NCI-H226 (cell line): ENCODE data around the gene STRN3.
"Not testable (repeated sequence)": the region's sequence is repeated elsewhere in the genome, so short reads cannot be mapped to it uniquely, and the experiment has no call there.

ENCODE experiments used
- DNase-seq: peaks from one replicate; pipeline ENCODE4 v3.0.0-alpha.2; 2015

STRN3 gene, protein sequence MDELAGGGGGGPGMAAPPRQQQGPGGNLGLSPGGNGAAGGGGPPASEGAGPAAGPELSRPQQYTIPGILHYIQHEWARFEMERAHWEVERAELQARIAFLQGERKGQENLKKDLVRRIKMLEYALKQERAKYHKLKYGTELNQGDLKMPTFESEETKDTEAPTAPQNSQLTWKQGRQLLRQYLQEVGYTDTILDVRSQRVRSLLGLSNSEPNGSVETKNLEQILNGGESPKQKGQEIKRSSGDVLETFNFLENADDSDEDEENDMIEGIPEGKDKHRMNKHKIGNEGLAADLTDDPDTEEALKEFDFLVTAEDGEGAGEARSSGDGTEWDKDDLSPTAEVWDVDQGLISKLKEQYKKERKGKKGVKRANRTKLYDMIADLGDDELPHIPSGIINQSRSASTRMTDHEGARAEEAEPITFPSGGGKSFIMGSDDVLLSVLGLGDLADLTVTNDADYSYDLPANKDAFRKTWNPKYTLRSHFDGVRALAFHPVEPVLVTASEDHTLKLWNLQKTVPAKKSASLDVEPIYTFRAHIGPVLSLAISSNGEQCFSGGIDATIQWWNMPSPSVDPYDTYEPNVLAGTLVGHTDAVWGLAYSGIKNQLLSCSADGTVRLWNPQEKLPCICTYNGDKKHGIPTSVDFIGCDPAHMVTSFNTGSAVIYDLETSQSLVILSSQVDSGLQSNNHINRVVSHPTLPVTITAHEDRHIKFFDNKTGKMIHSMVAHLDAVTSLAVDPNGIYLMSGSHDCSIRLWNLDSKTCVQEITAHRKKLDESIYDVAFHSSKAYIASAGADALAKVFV

DNA sequence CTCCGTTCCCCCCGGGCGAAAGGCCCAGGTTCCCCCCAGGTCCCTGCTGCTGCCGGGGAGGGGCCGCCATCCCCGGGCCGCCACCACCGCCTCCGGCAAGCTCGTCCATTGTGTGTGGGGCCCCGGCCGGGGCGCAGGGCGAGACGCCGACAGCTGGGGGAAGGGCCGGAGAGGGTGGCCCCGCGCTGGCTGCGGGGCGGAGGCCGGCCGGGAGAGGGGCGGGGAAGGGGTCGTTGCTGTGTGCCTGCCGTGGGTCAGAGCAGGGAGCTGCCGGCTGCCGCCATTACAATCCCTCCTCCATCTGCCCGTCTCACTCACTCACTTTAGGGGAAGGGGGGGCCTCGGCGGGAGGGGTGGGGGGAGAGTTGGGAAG is at the start of gene STRN3:
STRN3 (minus strand) TSS at position 303 of the 373 bp plus-strand sequence; CDS start at position 109, 194 bp downstream.
- no peak for DNase-seq

DNA sequence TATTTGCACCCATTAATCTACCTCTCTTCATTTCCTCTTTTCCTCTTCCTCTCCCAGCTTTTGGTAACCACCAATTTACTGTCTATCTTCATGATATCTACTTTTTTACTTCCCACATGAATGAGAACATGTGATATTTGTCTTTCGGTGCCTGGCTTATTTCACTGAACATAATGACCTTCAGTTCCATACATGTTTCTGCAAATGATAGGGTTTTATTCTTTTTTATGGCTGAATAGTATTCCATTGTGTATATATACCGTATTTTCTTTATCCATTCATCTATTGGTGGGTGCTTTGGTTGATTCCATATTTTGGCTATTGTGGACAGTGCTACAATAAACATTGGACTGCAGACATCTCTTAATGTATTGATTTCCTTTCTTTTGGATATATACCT is 49.0 kb upstream of the STRN3 start:
- no peak for DNase-seq

DNA sequence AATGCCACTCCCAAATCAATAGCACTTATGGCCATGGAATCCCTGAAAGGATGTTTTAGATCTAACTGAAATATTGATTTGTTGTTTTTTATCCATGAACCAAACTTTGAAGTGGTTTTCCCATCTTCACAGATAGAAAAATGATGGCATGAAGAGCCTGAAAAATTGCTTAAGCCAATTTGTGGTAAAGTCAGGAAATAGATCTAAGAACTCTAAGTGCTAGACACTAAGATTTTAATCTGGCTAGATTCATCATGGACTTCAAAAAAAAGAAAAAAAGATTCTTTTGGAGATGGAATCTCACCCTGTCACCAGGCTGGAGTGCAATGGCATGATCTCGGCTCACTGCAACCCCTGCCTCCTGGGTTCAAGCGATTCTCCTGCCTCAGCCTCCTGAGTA is 45.0 kb upstream of the STRN3 start:
- no peak for DNase-seq

DNA sequence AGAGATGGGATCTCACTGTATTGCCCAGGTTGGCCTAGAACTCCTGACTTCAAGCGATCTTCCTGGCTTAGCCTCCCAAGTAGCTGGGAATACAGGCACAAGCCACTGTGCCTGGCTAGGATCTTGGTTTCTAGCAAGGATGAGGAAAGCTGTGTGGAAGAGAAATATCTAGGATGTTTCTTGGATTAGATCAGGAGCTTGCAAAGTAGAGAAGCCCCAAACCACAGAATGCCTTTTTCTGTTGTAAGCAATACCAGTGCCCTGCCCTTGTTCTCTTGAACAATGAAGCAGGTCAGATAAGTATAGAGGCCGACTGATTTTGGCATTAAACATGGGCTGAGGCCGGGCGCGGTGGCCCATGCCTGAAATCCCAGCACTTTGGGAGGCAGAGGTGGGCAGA is 44.3 kb upstream of the STRN3 start:
- peak; percentile 94 for DNase-seq

DNA sequence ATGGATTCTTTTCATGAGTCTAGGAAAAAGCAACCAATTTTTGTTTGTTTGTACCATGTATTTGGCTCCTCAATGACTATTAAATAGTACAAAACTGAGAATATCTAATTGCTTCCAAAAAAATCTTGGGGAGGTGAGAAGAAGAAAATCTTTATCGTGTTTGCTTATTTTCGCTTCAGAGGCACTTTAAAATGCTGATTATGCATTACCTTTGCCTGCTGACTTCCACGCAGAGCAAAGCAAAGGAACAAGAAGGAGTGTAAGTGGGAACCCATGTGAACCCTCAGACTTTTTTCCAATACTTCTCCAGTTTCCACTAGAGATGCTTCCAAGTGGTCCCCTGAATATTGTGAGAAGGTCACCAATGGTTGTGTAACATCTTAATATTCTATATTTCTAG is 43.2 kb upstream of the STRN3 start:
- no peak for DNase-seq

DNA sequence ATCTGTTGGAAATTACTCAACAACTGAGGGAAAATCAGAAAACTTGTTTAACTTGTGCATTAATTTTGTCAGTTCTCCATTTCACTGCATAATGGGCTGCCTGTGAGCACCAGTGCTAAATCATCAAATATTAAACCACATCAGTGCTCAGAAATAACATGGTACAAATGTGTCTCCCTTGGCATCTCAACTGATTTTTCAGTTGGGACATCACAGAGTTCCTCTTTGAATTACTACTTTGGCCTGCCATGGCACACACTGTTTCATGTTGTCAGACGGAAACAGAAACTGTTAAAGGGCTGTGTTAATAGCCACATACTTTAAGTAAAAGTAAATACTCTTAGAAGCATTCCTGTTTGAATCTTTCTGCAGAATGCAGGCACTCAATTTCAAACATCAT is 42.1 kb upstream of the STRN3 start:
- DNase-seq = no peak

DNA sequence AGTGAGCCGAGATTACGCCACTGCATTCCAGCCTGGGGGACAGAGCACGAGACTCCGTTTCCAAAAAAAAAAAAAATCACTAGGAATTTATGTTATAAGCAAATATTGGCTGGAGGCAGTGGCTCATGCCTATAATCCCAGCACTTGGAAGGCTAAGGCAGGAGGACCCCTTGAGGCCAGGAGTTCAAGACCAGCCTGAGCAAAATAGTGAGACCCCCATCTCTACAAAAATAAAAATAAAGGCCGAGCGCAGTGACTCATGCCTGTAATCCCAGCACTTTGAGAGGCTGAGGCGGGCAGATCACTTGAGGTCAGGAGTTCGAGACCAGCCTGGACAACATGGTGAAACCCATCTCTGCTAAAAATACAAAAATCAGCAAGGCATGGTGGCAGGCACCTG is 36.7 kb upstream of the STRN3 start:
- not testable (repeated sequence) for DNase-seq

DNA sequence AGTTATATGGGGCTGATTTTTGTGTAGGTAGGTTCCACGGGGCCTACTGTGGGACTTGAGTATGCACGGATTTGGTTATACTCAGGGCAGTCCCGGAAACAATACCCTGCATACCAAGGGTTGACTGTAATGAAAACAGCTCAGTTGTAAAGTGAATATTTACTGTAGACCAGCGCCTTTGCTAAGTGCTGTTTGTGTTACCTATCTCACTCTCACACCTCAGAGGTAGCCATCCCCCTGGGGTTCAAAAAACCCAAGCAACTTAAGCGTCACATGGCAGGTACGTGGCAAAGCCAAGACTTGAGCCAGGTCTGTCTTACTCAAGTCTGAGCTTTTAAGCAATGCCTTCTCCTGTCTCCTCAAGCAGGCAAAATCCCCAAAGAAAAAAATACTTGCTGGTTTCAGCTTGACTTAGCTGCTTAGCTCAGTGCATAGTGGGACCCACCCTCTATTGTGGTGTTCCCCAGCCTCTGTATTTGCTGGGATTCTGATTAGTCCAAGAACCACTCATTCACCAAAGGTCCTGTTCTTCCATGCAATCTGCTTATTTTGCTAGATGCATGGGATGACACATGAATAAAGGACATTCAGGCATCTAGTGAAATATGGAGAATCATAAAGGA is 34.2 kb upstream of the STRN3 start:
- no peak for DNase-seq

DNA sequence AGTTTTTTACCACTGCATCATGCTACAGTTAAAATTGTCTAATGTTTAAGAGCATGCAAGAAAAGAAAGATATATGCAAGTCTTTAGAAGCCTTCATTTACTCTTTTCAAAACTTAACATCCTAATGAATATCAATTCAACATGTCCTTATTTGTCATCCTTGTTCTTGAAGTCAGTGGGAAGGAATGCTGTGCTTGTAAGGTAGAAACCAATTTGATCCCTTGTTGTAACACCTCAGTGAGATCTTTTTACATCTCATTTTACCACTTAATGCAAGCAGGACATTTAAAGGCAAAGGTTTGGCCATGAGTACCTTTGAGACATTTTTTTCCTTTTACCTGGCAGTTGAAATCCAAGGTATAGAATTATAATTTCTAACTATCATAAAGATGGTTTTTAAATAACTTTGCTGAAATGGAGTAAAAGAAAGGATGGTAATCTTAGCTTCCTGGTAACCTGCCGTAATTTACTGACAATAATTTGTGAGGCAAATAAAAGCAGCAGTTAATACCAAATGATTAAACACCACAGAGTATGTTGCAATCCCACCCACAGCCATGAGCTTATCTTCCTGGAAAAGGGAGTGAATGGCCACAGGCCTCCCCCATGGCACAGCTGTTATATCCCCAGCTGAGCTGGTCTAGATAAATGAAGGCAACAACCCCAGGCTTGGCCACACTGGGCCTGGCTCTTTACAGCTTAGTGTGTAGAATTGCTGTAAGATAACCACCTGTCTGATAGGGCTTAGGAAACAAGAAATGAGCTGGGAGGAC is 33.2 kb upstream of the STRN3 start:
- DNase-seq = peak; percentile 96

DNA sequence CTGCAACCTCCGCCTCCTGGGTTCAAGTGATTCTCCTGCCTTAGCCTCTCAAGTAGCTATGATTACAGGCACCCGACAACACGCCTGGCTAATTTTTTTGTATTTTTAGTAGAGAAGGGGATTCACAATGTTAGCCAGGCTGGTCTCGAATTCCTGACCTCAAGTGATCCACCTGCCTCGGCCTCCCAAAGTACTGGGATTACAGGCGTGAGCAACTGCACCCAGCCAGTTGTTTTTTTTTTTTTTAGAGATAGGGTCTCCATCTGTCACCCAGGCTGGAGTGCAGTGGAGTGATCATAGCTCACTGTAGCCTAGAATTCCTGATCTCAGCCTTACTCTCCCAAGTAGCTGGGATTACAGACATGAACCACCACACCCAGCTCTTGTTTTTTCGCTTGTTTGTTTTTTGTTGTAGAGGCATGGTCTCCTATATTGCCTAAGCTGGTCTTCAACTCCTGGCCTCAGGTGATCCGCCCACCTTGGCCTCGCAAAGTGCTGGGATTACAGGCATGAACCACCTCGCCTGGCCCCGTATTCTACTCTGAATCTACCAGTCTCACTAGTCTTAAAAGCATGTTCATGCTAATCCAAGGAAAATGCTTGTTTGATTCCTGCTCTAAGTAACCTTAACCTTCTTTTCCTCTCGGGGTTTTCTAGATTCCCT is 31.7 kb upstream of the STRN3 start:
- no peak for DNase-seq

DNA sequence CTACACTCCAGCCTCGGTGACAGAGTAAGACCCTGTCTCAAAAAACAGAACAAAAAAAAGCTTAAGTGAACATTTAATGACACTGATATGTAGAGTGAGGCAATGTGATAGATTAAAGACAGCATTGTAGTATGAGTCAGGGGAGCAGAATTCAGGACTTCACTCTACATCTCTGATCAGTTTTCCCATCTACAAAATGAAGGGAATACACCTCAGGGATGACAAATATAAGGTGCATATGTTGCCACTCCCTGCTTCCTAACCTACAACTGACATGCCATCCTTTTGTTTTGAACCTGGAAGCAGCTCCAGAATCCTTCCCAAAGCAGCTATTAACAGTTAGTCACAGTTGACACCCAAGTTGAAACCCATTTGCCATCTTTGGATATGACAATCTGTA is 30.9 kb upstream of the STRN3 start:
- DNase-seq = no peak

DNA sequence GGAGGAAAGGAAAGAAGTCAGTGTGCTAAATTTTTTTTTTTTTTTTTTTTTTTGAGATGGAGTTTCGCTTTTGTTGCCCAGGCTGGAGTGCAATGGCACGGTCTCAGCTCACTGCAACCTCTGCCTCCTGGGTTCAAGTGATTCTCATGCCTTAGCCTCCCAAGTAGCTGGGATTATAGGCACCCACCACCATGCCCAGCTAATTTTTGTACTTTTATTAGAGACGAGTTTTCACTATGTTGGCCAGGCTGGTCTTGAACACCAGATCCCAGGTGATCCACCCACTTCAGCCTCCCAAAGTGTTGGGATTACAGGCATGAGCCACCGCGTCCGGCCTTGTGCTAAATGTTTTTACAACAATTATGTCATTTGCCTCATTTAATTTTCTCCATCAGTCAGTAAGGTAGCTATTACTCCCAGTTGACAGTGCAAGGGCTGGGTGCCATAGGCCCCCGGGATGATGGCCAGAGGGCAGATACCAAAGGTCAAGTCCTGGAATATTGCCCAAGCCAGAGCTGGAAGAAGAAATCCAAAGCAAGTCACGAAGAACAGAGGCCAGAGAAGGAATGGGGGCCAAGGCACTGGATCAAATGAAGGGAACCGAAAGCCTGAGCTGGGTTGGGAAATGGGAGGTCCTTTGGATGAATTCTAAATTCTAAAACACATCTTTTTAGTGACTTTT is 26.9 kb upstream of the STRN3 start:
- not testable (repeated sequence) for DNase-seq

DNA sequence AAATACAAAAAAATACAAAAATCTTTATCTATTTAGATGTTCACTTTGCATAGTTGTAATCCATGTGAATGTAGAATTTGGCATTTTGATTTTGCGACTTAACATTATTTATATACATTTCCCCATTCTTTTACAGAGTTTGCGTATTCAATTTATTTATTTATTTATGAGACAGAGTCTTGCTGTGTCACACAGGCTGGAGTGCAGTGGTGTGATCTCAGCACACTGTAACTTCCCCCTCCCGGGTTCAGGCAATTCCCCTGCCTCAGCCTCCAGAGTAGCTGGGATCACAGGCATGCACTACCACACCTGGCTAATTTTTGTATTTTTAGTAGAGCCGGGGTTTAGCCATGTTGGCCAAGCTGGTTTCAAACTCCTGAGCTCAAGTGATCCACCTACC is 25.3 kb upstream of the STRN3 start:
- DNase-seq = no peak

DNA sequence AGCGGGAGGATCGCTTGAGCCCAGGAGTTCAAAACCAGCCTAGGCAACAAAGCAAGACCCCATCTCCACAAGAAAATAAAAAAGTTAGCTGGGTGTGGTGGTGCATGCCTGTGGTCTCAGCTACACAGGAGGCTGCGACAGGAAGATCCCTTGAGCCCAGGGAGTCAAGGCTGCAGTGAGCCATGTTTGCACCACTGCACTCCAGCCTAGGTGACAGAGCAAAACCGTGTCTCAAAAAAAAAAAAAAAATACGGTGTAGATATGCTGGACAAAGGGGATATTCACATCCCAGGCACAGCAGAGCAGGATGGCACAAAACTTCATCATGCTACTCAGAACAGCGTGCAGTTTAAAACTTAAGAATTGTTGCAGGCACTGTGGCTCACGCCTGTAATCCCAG is 24.8 kb upstream of the STRN3 start:
- DNase-seq = no peak

DNA sequence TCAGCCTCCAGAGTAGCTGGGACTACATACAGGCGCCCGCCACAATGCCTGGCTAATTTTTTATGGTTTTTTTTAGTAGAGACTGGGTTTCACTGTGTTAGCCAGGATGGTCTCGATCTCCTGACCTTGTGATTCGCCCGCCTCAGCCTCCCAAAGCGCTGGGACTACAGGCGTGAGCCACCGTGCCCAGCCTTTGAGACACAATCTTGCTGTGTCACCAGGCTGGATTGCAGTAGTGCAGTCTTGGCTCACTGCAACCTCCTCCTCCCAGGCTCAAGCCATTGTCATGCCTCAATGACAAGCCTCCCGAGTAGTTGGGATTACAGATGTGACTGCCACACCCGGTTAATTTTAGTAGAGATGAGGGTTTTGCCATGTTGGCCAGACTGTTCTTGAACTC is 21.3 kb upstream of the STRN3 start:
- no peak for DNase-seq

DNA sequence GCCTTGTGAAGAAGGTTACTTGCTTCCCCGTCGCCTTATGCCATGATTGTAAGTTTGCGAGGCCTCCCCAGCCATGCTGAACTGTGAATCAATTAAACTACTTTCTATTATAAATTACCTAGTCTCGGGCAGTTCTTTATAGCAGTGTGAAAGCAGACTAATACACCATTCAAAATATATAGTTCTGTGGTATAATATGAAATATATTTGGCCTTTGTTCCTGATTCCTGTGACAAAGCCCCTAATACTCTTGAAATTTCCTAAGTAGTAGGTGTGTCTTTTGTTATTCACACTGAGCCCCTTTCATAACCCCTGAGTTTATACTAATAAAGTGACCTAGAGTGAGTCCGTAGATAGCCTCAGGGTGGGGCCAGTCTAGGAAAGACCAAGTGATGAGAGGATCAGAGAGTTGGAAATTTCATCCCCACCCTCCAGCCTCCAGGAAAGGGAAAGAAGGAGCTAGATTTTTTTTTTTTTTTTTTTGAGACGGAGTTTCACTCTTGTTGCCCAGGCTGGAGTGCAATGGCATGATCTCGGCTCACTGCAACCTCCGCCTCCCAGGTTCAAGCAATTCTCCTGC is 19.4 kb upstream of the STRN3 start:
- DNase-seq = no peak

DNA sequence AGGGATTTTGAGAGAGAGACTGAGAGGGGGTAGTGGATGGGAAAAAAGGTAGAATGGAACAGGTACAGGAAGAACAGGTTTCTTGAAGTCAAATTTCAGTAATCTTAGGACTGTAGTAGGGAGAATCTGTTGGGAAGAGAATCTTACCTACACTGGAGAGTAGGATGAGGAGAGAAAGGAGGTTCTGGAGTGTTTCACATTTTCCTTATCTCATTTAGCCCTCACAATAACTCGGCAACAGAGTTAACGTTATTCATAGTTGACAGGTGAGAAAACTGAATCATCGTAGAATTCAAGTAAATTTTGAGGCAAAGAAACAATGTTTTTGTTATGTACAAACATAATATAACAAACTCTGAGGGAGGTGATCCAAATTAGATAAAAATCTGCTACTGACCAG is 17.2 kb upstream of the STRN3 start:
- peak; percentile 16 for DNase-seq

DNA sequence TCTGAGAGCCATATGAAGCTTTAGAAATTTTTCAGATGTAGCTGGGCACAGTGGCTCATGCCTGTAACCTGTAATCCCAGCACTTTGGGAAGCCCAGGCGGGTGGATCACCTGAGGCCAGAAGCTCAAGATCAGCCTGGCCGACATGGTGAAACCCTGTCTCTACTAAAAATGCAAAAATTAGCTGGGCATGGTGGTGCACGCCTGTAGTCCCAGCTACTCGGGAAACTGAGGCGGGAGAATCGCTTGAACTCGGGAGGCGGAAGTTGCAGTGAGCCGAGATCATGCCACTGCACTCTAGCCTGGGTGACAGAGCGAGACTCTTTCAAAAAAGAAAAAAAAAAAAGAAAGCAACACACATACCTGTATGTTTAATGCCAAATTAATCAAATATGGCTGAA is 16.7 kb upstream of the STRN3 start:
- DNase-seq = not testable (repeated sequence)

DNA sequence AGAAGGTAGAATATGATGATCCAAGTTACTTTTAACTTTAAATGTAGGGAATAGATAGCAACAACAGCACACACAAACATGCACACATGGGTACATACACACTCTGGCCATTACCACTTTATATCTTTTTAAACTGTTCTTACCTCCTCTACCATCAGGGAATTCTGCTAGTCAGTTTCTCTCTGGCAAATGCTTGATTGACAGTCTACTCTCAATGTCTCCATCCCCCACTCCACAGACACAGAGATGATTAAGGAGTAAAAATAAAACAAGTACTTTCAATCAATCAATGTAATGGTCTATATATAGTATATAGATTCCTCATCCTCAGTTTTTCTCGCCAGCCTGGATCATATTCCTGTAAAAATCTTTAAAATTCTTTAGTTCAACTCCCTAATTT is 16.1 kb upstream of the STRN3 start:
- DNase-seq = no peak

DNA sequence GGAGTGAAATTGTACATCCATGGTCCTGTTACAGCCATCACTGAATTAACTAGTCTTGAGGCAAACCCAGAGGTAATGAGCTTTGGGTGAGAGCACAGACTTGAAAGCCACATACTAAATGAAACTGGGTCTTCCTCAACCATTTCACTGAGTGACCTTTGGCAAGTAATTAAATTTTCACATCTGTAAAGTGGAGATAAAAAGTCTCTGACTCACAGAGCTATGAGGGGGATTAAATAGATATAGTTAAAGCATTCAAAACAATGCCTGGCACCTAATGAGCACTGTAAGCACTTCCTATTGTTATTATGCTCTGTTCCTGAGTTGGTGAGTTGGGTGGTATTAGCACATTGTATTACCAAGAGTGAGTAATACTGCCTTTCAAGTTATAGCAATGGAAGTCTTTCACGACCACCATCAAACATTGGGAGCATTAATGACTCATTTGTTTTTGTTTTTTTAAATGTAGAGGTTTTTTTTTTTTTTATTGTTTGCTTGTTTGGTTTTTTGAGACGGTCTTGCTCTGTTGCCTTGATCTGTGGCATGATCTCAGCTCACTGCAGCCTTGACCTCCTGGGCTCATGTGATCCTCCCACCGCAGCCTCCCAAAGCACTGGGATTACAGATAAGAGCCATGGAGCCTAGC is 12.5 kb upstream of the STRN3 start:
- DNase-seq = peak; percentile 10

DNA sequence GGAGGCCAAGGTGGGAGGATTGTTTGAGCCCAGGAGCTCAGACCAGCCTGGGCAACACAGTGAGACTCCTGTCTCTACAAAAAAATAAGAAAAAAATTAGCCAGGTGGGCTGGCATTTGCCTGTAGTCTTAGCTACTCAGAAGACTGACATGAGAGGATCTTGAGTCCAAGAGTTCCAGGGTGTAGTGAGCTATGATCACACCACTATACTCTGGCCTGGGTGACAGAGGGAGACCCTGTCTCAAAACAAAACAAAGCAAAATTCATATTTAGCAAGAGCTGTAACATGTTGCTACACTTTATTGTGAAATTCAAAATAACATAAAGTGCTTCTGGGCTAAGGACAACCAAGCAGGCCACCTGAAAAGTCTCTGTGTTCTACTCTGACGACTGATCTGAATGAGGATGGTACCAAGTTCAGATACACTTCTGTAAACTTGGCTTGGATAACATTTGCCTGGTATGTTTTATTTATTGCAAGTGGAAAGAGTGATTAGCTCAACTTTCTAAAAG is 11.6 kb upstream of the STRN3 start:
- DNase-seq = no peak
